Head of caudate nucleus (tissue), 42 donors: ENCODE data around the gene PLAAT5.

Source experiments
- DNase-seq, 42 donors: peaks; one replicate each; pipeline versions ENCODE4 v3.0.0 to v3.0.0-alpha.2; 2020 to 2021; ENCODE audit warnings: mixed read lengths in 7 of 42
- intact Hi-C: fragments of 100-400 bp; cut with DNase I; formaldehyde crosslinking; loops from one replicate; pipeline ENCODE4 v1.15.0; 2022

PLAAT5 gene

DNA sequence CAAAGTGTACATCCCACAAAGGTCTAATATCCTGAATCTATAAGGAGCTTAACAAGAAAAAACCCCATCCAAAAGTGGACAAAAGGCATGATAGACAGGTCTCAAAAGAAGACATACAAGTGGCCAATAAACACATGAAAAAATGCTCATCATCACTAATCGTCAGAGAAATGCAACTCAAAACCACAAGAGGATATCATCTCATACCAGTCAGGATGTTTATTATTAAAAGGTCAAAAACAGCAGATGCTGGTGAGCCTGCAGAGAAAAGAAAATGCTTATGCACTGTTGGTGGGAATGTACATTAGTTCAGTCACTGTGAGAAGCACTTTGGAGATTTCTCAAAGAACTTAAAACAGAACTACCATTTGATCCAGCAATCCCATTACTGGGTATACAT lies 27.6 kb upstream of the PLAAT5 start:
- intact Hi-C loops = no loop called here
- DNase-seq = no peak

DNA sequence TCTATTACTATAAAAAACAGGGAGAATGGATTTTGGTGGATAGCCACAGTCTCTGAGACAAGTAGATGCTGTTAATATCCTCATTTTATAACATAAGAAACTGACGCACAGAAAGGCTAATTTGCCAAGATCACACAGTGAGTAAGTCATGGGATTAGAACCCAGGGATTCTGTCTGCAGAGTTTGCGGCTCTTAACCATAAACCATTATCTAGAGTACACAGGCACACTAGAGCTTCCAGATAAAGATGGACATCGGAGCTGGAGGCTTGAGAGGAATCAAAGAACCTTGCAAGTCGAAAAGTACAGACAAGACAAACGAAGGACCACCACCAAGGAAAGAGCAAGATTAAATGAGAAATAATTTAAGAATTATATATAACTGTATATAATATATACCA lies 26.2 kb upstream of the PLAAT5 start:
- intact Hi-C loops = no loop called here
- no peak for DNase-seq

DNA sequence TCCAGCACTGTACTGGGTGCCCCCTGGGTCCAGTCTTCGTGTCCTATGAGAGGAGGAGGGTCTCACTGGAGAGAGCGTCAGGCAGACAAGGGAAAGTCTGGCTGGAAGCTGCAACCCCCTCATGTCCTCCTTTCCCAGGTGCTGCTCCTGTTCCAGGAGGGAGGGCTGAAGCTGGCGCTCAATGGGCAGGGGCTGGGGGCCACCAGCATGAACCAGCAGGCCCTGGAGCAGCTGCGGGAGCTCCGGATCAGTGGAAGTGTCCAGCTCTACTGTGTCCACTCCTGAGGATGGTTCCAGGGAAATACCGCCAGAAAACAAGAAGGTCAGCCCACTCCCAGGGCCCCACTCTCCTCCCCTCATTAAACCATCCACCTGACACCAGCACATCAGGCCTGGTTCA lies 25.1 kb upstream of the PLAAT5 start:
- intact Hi-C loops = no loop called here

DNA sequence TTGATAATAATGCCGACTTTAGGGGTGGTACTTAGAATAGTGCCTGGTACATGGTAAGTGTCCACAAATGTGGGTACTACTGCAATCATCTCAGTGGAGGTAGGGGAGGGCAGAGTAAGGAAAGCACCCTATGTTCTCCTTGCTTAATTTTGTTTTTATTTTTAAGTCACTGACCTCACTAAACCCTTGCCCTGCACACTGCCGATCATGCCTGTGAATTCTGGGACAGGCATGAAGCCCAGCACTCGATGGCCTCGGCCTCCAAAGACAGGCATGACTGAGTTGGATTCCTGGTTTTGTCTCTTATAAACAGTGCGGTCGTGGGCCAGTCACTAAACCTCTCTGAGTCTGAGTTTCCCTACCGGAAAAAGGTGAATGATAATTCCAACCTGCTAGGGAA lies 21.8 kb upstream of the PLAAT5 start:
- intact Hi-C loops = no loop called here
- no peak for DNase-seq

More for the DNA sequence above, 25.1 kb upstream of the PLAAT5 start:
- no peak for DNase-seq

DNA sequence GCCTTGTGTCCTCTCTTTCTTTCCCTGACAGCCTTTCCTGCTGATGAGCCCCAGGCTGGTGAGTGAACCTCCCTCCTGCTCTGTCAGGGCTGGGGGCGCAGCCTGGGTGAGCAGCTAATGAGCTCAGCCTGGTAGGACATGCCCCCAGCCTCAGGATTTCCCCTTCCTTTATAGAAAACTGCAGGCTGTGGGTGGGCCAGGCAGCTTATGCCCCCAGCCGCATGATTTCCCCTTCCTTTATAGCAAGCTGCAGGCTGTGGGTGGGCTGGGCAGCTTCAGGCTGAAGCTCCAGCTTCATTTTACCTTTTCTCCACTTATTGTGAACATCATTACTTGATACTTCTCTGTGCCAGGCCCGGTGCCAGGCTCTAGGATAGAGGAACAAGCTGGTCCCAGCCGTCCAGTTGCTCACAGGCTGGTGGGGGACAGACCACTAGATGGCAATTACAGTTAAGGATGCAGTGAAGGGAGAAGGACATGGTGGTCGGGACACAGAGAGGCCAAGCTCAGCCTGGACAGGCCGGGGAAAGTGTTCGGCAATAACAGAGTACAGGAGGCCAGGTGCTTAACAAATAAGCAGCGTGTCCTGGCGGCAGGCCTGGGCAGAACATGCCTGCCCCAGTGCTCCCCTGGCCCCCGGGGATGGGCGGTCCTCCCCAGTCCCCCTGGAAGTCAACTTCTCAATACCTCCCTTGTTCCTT lies 20.2 kb upstream of the PLAAT5 start:
- intact Hi-C loops = no loop called here
- peak in 26 of 42 donors; percentile 18 to 80 (median 51) for DNase-seq

DNA sequence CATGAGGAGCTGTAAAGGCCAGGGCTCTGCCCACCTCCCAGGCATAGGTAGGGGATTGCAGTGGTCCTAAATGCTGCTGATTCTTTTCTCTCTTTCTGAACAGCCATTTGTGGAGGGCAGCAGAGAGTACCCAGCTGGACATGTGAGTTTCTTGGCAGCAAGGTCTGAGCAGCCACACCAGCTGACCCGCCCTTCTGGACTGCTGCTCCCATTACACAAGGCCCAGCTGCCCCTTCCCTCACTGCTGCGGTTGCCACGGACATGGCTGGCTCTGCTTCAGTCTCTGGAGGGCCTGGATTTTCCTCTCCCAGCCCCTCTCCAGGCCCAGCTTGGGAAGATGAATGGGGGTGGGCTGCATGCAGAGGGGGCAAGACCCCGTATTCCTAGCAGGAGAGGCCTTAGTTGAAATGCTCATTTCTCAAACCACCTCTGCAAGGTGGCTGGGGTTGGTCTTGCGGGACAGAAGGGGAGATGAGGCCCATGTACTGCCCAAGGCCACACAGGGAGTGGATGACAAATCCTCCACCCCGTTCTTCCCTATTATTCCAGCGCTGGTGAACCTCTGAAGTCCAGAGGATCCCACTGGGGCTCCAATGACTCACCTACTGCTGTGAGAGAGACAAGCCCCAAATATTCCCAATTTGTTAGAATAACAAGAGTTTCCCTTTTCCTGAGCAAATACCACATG lies 19.5 kb upstream of the PLAAT5 start:
- DNase-seq = peak; percentile 77 to 96 (median 90)

DNA sequence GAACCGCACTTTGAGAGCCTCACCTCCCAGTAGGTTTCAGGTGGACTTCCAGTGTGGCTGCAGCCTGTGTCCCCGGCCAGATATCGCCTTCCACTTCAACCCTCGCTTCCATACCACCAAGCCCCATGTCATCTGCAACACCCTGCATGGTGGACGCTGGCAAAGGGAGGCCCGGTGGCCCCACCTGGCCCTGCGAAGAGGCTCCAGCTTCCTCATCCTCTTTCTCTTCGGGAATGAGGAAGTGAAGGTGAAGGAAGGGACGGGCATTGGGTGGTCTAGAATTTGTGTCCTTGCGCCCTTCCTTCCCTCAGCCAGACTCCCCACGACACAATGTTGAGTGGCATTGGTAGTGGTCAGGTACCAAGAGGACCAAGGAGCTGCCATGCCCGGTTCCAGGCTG lies 17.8 kb upstream of the PLAAT5 start:
- no peak for DNase-seq
- intact Hi-C loops = no loop called here

More for the DNA sequence above, 19.5 kb upstream of the PLAAT5 start:
- intact Hi-C loops = no loop called here

DNA sequence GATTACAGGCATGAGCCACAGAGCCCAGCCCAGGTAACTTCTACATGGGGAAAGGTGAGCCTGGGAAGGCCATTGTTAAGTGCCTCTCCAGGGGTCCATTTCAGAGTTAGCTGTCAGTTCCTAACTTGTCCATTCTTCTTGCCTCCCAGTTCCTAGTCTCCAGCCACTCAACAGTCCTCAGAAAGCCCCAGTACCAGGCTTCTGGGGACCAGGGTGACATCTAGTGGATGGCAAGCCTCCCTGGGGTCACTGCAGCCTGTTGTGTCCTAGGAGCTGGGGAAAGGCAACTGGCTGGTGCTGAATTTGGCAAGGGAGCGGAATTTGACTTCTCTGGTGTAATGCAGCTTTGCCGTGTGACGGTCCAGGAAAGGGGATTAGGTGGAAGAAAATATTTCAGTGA lies 17.0 kb upstream of the PLAAT5 start:
- peak; percentile 56 to 92 (median 81) for DNase-seq
- intact Hi-C loops = no loop called here

DNA sequence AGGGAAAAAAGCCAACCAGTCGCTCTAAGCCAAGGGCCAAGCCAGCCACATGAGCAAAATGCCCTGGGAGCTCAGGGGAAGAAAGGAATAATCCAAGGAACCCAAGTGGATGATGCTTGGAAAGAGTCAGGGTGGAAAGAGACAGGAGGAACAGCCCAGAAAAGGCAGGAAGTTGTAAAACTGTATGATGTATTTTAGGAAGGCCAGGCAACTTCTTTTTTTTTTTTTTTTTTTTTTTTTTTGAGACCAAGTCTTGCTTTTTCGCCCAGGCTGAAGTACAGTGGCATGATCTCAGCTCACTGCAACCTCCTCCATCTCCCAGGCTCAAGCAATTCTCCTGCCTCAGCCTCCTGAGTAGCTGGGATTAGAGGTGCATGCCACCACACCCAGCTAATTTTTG lies 16.5 kb upstream of the PLAAT5 start:
- intact Hi-C loops = no loop called here
- no peak for DNase-seq

DNA sequence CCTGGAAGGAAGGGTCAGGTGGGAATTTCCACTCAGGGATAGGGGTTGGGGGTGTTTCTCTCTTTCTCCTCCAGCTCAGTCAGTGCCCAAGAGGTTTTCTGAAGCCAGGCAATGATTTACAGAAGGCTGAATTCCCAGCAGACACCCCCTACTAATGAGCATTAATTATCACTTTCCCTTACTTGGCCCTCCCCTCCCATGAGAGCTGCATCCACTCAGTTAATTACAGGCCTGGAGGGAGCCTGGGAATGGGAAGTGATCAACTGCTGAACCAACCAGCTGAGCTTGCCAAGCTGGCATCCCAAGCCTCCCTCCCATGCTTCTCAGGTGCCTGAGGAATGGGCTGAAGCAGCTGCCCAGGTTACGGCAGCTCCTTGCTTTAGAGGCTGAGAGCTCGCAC lies 15.9 kb upstream of the PLAAT5 start:
- DNase-seq = no peak
- intact Hi-C loops = no loop called here

DNA sequence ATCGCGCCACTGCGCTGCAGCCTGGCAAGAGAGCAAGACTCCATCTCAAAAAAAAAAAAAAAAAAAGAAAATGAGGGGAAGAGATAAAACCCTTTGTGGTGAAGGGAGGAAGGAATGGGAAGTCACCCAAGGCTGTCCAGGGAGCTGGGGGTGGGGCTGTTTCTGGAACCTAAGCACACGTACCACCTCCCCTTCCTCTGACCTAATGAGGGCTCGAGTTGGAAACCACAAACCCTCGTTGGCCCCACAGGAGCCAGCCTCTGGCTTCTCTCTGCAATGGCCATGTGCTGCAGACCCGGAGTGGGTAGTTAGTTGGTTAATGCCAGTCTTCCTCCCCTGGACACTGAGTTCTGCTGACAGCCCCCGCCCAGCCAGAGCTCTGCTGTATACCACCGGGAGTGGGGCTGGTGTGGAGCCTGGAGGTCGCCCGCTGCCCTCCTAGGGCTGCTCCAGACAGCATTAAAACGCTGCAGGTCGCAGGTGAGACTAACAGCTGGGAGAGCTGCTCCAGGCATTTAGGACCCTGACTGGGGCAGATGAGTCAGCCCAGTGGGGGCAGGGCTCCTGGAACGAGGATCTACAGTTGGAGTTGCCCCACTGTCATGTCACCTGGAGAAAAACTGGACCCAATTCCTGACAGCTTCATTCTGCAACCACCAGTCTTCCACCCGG lies 15.0 kb upstream of the PLAAT5 start, which contains the start of gene LGALS12:
Gene LGALS12 (plus strand): TSS at position 228 of the 672 bp plus-strand sequence. CDS start 375 bp downstream, at position 603.
- DNase-seq = peak in 3 of 42 donors; percentile 10 to 43 (median 20)
- intact Hi-C loops = no loop called here

DNA sequence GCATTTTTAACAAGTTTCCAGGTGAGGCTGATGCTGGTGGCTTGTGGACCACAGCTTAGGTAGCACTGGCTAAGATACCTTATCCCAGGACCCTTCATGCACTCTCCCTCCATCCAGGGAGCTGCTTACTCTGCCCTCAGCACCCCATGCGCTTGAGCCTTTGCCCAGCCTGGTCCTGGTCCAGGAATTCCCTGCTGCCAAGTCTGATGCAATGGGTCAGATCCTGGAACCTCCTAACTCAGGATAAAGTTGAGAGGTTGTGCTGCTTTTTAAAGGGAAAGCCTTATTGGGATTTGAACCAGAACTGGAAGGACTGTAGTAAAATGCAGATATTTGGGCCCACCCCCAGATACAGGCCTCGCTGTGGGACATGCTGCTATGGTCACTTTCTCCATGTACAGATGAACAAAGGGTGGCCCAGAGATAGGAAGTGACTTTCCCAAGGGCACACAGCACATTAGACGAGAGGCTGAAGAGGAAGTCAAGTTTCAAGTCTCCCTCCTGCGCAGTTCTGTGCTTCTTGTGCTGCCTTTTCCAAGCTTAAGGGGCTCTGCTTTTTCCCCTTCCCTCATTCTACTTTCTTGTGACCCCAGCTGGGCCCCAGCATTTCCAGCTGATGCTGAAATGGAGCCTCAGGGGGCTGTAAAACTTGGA lies 14.1 kb upstream of the PLAAT5 start:
- intact Hi-C loops = no loop called here
- peak in 28 of 42 donors; percentile 26 to 81 (median 55) for DNase-seq

DNA sequence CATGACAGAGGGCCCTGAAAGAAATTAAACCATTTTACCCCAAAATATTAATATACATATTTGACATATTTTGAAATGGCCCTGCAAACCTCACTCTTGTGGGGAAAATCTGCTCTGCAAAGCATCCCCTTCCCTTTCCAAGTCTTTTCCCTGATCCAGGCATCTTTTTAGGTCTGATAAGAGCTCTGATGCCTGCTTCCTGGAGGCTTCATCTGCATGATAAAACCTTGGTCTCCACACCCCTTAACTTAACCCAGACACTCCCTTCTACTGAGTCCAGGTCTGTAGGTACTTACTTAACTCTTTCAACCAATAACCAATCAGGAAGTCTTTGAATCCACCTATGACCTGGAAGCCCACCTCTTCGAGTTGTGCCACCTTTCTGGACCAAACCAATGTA lies 13.1 kb upstream of the PLAAT5 start:
- intact Hi-C loops = no loop called here
- DNase-seq = no peak

DNA sequence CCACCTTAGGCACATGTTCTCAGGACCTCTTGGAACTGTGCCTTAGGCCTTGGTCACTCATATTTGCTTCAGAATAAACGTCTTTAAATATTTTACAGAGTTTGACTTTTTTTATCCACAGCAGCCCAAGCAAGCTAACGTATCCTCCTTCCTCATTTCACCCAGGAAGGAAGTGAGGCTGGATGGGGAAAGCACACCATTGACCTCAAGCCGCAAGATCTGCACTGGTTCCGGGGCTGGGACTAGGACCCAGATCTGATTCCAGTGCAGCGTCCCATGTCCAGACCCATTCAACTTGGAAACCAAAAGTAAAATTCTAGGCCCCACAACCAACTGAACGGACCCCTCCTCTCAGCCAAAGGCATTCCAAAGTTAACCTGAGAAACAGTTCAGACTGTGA lies 12.5 kb upstream of the PLAAT5 start:
- intact Hi-C loops = no loop called here
- DNase-seq = peak in 5 of 42 donors; percentile 12 to 44 (median 29)

DNA sequence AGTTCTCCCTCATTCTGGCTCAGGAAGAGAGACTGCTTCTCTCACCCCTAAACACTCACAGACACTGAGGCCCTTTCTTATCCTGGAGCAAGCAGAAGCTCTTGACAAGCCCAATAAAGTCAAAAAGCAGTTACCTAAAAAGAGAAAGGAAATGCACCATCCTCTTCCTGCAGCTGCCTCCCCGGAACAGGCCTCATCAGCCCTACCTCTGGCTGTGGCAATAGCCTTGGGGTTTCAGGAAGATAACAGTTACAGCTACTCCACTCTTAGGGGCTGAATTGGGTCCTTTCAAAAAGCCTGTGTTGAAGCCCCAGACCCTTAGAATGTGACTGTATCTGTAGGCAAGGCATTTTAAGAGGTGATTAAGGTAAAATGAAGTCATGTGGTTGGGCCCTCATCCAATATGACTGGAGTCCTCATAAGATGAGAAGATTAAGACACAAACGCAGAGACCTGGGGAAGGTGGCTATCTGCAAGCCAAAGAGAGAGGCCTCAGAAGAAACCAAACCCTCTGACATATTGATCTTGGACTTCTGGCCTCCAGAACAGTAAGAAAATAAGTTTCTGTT lies 11.4 kb upstream of the PLAAT5 start:
- intact Hi-C loops = no loop called here
- DNase-seq = no peak

DNA sequence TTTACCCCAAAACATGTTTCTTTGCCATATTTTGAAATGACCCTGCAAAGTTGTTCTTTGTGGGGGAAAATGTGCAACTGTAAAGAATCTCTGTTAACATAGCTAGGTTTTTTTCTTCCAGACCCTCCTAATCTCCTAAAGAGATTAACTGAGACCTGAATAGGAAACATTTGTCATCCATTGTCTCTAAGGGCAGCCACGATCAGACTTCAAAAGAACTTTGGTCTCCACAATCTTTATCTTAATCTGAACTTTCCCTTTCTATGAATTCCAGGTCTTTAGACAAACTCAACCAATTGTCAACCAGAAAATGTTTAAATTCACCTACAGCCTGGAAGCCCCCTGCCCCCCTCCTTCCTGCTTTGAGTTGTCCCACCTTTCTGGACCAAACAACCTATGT lies 10.3 kb upstream of the PLAAT5 start:
- intact Hi-C loops = no loop called here
- no peak for DNase-seq

DNA sequence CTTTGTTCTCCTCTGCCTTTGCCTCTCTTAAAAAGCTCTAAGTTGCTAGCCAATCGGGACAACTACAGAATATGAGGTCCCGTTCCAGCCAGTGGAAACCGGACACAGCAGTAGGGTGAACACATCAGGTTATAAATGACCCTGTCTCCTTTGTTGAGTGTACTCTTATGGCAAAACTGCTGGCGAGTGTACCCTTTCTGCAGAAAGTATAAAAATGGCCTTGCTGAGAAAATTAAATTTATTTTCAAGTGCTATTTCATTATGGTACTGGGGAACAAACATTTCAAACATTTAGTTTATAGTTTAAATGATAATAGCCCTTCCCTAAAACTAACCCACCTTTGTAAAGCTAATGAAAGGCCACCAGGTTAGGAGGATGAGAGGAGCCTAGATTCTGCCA lies 8.9 kb upstream of the PLAAT5 start:
- no peak for DNase-seq
- intact Hi-C loops = no loop called here

DNA sequence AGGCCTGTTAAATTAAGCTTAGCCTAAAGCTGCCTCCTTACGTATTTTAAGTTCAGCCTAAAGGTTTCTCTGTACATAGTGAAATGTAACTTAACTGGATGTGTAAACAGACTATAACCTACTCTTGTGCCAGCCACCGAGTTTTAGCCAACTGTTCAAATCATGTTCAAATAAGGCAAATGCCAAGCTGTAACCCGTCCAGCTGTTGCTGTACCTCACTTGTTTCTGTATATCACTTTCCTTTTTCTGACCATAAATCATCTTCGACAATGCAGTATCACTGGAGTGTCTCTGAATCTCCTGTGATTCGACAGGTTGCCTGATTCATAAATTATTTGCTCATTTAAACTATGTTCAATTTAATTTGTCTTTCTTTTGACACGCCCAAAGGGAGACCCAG lies 4.0 kb upstream of the PLAAT5 start:
- intact Hi-C loops = loop anchor here (5.0 kb wide), 1 partner anchor 142 kb away; no protein-coding TSS in a partner anchor
- no peak for DNase-seq

DNA sequence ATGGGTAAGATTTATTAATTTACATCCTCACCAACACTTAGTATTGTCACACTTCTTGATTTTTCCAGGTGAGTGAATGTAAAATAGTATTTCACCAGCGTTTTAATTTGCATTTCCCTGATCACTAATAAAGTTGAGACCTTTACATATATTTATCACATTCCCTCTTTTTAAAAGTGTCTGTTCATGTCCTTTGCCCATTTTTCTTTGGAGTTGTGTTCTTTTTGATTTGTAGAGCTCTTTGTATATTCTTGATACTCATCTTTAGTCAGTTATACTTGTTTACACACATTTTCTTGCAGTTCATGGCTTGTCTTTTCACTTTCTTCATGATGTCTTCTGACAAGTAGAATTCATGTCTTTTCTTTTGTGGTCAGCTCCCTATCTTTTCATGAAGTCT lies 2.2 kb upstream of the PLAAT5 start:
- DNase-seq = no peak
- intact Hi-C loops = loop anchor here (5.0 kb wide), 1 partner anchor 144 kb away; no protein-coding TSS in a partner anchor
